SK-N-SH (cell line): ENCODE data around the gene VDAC2.

Experiments used
- CTCF ChIP-seq: fragments of 200-600 bp; sonication (generic); IDR thresholded peaks from 2 replicates; pipeline ENCODE4 v1.6.1; 2017; ENCODE audit warnings: antibody characterized with exemption, mild to moderate bottlenecking, moderate library complexity
- EP300 ChIP-seq, 2 experiments: IDR thresholded peaks; 2 replicates each; pipeline versions ENCODE4 v1.4.0 to v1.6.1; 2012; ENCODE audit warnings: borderline replicate concordance in 1 of 2, low read depth in 1 of 2, low read length in 1 of 2
- GABPA ChIP-seq: IDR thresholded peaks from 2 replicates; pipeline ENCODE4 v1.4.0; 2012; ENCODE audit warnings: low read depth, mild to moderate bottlenecking
- POLR2AphosphoS5 ChIP-seq: IDR thresholded peaks from 2 replicates; pipeline ENCODE4 v1.6.1; 2012; ENCODE audit warnings: low read depth, low read length
- TAF1 ChIP-seq: IDR thresholded peaks from 2 replicates; pipeline ENCODE4 v1.6.1; 2012; ENCODE audit warnings: low read depth, mild to moderate bottlenecking, low read length, moderate library complexity, borderline replicate concordance
- TF ChIP-seq, protein P1 (sequence below): IDR thresholded peaks from 2 replicates; pipeline ENCODE4 v1.6.1; 2012; ENCODE audit warnings: mild to moderate bottlenecking, low read depth, low read length, moderate library complexity

- TF ChIP-seq, protein P1, sequence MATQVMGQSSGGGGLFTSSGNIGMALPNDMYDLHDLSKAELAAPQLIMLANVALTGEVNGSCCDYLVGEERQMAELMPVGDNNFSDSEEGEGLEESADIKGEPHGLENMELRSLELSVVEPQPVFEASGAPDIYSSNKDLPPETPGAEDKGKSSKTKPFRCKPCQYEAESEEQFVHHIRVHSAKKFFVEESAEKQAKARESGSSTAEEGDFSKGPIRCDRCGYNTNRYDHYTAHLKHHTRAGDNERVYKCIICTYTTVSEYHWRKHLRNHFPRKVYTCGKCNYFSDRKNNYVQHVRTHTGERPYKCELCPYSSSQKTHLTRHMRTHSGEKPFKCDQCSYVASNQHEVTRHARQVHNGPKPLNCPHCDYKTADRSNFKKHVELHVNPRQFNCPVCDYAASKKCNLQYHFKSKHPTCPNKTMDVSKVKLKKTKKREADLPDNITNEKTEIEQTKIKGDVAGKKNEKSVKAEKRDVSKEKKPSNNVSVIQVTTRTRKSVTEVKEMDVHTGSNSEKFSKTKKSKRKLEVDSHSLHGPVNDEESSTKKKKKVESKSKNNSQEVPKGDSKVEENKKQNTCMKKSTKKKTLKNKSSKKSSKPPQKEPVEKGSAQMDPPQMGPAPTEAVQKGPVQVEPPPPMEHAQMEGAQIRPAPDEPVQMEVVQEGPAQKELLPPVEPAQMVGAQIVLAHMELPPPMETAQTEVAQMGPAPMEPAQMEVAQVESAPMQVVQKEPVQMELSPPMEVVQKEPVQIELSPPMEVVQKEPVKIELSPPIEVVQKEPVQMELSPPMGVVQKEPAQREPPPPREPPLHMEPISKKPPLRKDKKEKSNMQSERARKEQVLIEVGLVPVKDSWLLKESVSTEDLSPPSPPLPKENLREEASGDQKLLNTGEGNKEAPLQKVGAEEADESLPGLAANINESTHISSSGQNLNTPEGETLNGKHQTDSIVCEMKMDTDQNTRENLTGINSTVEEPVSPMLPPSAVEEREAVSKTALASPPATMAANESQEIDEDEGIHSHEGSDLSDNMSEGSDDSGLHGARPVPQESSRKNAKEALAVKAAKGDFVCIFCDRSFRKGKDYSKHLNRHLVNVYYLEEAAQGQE, result no peak
- TF ChIP-seq EP300 (IDR thresholded peaks at IDR 0.05; ENCODE audit: borderline replicate concordance in 1 of 2, low read depth in 1 of 2, low read length in 1 of 2) (no peak), POLR2AphosphoS5 (no peak), TAF1 (no peak), GABPA (no peak), CTCF (no peak)
These were observed 12.9 kb downstream of the VDAC2 start for GRCh38 chr10:75223507-75223906.
